ENCODE results near the gene SENP6.

SENP6 gene

DNA sequence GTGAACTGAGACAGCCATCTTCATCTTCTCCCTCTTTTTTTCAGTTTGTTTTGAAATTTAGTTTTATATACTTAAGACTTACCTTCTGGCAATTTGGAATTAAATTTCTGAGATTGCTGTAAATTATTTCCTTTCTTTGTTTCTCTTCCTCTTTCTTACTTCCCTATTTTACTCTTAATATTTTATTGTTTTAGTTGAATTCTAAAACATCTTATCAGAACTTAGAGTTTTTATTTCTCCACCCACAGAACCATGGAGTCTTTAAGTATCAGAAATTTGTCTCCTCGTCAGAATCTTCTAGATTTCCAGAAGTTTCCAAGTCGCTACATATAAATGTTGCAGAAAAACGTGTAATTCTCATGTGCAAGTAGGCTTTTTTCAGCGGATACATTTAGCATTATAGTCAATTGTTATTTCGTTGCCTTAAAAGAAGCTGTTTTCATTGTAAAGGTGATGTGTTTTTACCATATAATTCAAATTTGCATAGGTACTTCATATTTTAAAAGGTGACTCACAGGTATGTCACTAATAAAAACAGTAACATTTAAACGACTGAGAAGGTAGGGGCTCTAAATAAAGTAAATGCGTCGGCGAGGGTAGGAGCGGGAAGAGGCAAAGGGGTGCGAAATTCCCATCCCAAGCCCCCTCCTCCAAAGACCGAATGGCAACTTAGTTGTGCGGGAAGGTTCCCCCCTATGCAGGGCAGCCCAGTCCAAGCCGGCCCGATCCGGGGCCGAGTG, 146.5 kb downstream of the SENP6 start:
- no peak for DNase-seq (ENCODE audit: low spot score)

DNA sequence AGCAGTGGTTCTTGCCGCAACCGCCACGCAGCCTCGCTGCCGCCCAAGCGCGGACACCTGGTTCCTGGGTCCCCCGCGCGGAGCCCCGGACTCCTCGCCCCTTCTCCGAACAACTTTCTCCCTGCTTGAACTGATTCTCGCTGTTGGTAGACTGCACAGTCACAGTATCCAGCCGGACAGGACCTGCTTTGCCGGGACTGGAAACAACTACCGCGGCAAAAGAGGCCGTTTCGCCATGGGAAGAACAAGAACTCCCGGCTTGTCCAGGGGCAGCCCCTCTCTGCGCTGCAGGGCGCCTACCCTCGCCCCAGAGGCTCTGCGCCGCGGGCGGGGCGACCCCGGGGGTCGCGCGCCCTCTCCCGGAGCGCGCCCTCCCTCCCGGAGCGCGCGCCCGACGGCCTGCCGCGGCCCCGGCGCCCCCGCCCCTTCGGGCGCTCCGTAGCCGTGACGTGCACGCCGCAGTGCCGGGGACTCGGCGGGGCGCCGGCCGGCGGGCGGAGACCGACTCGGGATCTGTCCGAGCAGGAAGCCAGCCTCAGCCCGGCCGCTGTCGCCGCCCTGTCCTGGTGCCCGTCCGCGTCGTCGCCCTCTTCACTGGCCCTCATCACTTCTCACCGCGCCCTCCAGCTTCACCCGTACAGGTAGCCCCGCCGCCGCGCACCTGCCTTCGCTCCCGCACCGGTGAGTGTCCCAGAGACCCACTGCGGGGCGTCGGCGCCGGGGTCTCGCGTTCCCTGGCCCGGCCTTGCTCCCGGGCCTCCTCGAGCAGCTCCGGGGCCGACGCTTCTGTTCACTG, 147.3 kb downstream of the SENP6 start, which contains the start of gene MYO6:
Gene MYO6, plus strand, starts transcription at position 497 of the 796 bp plus-strand sequence. CDS start 68,309 bp downstream, outside the sequence.
- peak; percentile 77 for DNase-seq (ENCODE audit: low spot score)

DNA sequence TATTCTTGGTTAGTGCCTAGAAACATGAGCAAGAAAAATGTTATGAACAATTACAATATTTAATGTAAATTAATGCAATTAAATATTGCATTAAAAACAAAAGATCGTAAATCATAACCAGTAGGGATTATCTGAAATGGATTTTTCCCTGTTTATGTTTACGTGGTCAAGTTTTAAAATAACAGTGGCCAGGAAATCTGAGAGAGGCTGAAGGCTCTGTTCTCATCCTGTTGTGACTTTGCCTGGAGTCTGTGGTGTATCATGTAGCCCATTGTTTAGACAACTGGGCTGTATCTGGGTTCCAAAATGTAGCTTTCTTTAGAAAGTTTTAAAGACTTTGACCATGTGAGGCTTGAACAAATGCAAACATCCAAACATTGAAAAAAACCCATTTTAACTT, 149.8 kb downstream of the SENP6 start:
- no peak for DNase-seq (ENCODE audit: low spot score)

DNA sequence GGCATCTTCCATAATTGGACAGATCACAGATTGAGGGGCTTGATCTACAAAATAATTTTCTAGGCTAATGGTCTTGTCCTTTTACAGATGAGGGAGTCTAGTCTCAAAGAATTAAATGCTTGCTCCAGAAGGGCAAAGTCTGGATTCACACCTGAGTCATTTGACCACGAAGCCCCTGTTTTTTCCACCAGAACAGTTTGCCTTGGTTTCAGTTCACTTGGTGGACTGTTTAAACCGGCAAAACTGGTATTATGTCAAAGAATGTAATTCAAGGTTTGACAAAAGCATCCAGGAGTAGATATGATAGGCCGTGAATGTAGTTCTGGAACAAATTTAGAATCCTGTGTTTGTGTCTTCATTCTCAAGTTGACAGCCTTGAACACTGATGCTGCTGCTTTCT, 150.7 kb downstream of the SENP6 start:
- DNase-seq (ENCODE audit: low spot score) = no peak

DNA sequence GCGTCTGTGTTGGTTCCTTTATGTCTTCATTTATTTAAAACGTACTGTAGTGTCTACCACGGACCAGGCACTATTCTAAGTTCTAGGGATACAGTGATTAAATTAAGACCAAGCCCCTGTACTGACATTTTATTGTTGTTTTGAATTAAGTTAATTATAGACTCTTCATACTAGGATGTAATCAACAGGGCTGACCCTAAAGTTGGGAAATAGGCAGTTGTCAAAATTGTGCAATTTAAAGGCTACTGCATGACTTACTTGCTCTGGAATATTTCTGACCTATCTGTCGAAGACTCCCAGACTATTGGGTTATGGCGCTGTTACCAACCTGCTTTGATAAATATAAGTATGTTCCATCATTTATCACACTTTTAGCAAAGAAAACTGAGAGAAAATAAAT, 154.0 kb downstream of the SENP6 start:
- no peak for DNase-seq (ENCODE audit: low spot score)

DNA sequence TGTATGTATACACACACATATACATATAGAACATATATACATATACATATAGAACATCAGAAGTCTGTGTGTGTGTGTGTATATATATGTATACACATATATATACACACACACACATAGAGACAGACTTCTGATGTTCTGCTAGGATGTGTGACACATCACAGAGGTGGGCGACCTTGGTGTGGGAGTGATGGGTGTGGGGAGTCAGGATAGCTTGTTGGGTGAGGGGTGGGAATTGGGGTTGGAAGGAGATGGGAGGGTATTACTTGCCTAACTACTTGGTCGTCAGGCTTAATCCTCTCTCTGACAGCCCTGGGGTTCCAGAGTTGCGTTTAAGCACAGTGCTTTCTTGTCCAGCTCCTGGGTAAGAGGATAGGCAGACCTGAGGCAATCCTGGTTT, 155.6 kb downstream of the SENP6 start:
- no peak for DNase-seq (ENCODE audit: low spot score)

DNA sequence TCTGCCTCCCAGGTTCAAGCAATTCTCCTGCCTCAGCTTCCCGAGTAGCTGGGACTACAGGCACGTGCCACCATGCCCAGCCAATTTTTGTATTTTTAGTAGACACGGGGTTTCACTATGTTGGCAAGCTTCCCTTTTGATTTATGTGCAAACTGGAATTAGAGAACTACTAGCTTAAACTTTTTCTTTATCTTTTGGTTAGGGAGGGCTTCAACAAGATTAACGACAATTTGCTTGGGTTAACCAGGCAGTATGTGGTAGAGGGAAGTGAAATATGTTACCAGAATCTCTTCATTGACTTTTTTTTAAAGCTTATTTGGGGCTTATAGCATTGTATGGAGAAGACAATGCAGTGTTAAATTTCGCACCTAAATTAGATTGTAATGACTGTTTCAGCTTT, 156.4 kb downstream of the SENP6 start:
- no peak for DNase-seq (ENCODE audit: low spot score)

DNA sequence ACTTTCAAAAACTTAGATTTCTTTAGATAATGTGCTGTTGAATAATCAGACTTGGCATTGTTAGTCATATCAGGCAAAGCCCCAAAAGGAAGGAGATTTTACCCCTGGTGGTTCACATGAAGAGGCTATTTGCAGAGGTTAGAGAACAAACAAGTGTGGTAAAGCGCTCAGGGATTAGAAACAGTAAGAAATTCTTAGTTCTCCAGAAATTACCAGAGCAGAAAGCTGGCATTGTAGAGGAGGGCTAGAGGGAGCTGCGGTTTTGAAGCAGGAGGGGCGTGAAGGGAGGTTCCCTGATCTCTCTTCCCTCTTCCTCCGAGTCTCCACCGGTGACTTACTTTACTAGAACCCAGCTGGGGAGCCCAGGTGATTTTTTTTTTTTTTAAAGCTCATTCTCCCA, 157.5 kb downstream of the SENP6 start:
- no peak for DNase-seq (ENCODE audit: low spot score)

DNA sequence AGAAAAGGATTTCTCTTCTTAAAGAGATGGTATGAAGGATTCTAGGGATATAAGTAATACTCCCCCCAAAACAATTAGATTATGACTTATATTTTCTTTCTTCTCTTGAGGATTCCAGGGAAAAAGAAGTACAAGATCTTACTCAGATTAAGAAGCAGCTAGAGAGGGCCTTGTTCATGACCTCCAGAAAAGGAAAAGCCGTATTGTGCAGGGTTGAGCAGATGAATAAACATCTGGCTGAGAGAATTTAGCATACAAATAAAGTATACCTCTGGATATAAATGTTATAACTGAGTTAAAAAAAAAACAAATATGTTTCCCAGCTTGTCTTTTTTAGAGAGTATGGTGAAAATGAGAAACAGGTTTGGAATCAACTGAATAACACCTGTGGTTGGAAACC, 158.6 kb downstream of the SENP6 start:
- DNase-seq (ENCODE audit: low spot score) = no peak

DNA sequence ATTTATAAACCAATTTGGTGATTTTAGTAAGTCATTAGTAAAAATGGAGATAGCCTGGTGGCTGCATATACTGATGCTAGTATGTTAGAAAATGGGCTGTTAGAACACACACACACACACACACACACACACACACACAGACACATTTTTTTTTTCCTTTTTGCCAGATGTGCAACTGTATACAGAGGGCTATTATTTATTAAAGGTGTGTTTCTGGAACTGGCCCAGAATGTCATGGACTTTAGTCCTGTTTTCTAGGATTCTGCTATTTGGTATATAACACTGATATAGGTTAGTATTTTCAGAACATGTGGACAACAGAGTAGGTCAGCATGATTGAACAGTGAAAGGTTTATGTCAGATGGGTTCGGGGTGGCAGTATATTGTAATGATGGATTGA, 159.8 kb downstream of the SENP6 start:
- no peak for DNase-seq (ENCODE audit: low spot score)

DNA sequence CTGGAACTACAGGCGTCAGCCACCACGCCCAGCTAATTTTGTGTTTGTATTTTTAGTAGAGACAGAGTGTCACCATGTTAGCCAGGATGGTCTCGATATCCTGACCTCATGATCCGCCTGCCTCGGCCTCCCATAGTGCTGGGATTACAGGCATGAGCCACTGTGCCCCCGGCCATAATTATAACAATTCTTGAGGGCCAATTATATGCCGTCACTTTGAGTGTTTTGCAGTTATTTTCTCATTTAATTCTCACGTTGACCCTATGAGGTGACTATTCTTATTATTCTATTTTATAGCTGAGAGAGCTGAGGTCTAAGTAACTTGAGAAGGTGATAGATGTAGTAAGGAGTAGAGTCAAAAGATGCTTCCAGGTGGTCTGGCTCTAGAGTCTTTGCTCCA, 160.4 kb downstream of the SENP6 start:
- DNase-seq (ENCODE audit: low spot score) = no peak

DNA sequence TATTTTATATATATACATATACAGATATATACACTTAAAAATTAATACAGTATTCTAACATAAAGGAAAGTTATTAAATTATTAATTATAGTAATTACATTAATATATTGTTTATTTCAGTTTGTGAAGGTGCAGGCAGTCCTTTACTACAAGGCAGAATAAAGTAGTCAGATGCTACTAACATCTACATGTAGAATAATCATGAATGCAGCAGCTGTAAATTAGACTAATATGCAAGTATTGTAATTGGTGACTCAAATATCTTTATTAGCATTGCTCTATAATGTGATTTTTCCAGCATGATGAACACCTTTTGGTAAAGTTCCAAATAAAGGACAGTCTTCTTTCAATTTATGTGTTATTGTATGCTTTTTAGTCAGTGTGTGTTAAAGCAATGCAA, 164.7 kb downstream of the SENP6 start:
- DNase-seq (ENCODE audit: low spot score) = no peak
